GM06990 (cell line): ENCODE measurements around the gene APOC1.

Source experiments
- DNase-seq: peaks from one replicate; pipeline ENCODE4 v3.0.0-alpha.2; 2011; ENCODE audit not compliant: insufficient read length; ENCODE audit errors: extremely low read depth
- H3K27me3 ChIP-seq: replicated peaks from 2 replicates; pipeline ENCODE4 v1.6.0; 2011; ENCODE audit warnings: low read length; ENCODE audit not compliant: control insufficient read depth, insufficient read depth
- H3K36me3 ChIP-seq: 2 replicates; pipeline ENCODE4 v1.5.1; 2011; ENCODE audit warnings: low read length; ENCODE audit not compliant: control insufficient read depth, insufficient read depth
- H3K4me3 ChIP-seq: replicated peaks from 2 replicates; pipeline ENCODE4 v1.5.1; 2011; ENCODE audit warnings: low read depth, mild to moderate bottlenecking, control low read depth, low read length
- CTCF ChIP-seq: IDR thresholded peaks from 2 replicates; pipeline ENCODE4 v1.5.1; 2011; ENCODE audit warnings: low read length, control low read depth, mild to moderate bottlenecking, inconsistent platforms; ENCODE audit not compliant: insufficient read depth, poor library complexity, severe bottlenecking

Gene APOC1

GRCh38 chr19:44949550-44949949 lies 35.1 kb downstream of the APOC1 start:
- DNase-seq: no peak
- no peaks in the 10 kb centered on the region for H3K36me3 ChIP-seq
- H3K4me3 ChIP-seq: no peak overlapping the region
- H3K27me3 ChIP-seq: no peaks in the 10 kb centered on the region
- TF ChIP-seq CTCF: no peak

DNA sequence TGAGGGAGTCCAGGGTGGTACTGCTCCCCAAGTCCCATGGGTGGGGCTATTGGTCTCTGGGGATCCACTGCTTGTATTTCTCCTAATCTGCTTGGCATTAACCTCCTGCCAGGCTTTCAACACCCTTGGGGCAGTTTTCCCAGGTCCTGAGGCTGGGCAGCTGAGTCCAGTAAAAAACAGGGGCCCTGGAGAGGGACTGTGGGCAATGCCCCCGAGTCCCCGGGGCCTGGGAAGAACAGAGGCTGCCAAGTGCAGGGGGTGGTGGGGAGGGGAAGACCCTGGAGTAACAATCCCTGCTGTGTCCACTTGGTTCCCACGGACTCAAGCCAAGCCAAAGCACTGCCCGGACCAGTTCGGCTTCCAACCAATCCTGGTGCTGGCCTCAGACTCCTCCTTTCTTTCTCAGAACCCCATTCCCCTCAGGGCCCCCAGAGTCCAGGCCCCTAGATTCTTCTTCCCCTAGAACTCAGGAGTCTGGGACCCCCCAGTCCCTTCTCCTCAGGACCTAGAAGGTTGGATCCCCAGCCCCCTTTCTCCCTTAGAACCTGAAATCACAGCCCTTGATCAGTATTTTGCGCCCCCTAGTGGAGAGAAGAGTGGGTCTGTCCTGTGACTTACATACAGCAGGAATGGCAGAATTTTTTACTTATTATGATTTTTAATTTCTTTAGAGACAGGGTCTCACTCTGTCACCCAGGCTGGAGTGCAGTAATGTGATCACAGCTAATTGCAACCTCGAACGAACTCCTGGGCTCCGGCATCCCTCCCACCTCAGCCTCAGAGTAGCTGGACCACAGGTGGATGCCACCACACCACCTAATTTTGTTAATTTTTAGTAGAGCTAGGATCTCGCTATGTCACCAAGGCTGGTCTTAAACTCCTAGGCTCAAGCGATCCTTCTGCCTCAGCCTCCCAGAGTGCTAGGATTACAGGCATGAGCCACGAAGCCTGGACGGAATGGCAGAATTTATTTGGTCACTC lies 37.1 kb downstream of the APOC1 start:
- DNase-seq: no peak
- Histone ChIP-seq H3K4me3 (no peak overlapping the region), H3K27me3 (no peaks in the 10 kb centered on the region)

GRCh38 chr19:44954278-44954648 lies 39.9 kb downstream of the APOC1 start:
- no peak for TF ChIP-seq CTCF
- no peak for DNase-seq
- Histone ChIP-seq H3K27me3 (no peaks in the 10 kb centered on the region), H3K36me3 (no peaks in the 10 kb centered on the region), H3K4me3 (peak overlapping the region; percentile 90)

More for the DNA sequence above, 37.1 kb downstream of the APOC1 start:
- peak; percentile 82 for TF ChIP-seq CTCF
- H3K36me3 ChIP-seq: no peaks in the 10 kb centered on the region

GRCh38 chr19:44954649-44955504 lies 40.5 kb downstream of the APOC1 start, which contains the start of gene CLPTM1:
Gene CLPTM1, plus strand, starts transcription at chr19:44955380. Its CDS starts 16 bp downstream, at chr19:44955396.
- Histone ChIP-seq H3K27me3 (no peaks in the 10 kb centered on the region), H3K36me3 (no peaks in the 10 kb centered on the region), H3K4me3 (peak within 1 kb of the TSS; percentile 90)
- DNase-seq: peak; percentile 94
- TF ChIP-seq CTCF: no peak

GRCh38 chr19:44955505-44956439 lies 41.4 kb downstream of the APOC1 start:
- Histone ChIP-seq H3K4me3 (peak overlapping the region; percentile 90), H3K36me3 (no peaks in the 10 kb centered on the region), H3K27me3 (no peaks in the 10 kb centered on the region)
- TF ChIP-seq CTCF: no peak
- no peak for DNase-seq
